GM18909 (cell line): ENCODE results near the gene MPPED1.

ENCODE experiments used
- ATAC-seq: cut with Tn5 transposase; IDR thresholded peaks from one replicate; pipeline ENCODE4 v1.9.1; 2021; ENCODE audit warnings: mild to moderate bottlenecking; ENCODE audit not compliant: unreplicated experiment, poor library complexity

MPPED1 gene

GRCh38 chr22:43427296-43428004, 15.6 kb downstream of the MPPED1 start:
- ATAC-seq: no peak

- ATAC-seq: no peak
Measured at GRCh38 chr22:43428005-43428485, 16.2 kb downstream of the MPPED1 start.

GRCh38 chr22:43428521-43428920, 16.7 kb downstream of the MPPED1 start:
- no peak for ATAC-seq

DNA sequence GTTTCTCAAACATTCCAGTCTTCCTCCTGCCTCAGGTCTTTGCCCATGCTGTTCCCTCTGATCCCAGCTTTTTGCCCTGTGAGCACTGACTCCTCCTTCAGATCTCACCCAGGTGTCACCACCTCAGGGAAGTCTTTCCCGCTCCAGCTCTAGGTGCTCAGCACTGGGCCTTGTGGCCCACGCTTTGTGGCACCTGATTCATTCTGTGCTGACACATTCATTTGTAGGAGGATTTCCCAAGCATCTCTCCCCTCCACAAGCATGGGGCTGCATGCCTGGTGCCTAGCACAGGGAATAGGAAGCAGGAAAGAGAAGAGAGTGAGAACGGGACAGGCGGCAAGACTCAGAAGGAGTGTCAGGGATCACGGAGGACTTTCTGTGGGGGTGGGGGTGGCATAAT, 17.6 kb downstream of the MPPED1 start:
- ATAC-seq: no peak

- ATAC-seq: no peak
Measured at GRCh38 chr22:43431808-43432554, 20.2 kb downstream of the MPPED1 start.

DNA sequence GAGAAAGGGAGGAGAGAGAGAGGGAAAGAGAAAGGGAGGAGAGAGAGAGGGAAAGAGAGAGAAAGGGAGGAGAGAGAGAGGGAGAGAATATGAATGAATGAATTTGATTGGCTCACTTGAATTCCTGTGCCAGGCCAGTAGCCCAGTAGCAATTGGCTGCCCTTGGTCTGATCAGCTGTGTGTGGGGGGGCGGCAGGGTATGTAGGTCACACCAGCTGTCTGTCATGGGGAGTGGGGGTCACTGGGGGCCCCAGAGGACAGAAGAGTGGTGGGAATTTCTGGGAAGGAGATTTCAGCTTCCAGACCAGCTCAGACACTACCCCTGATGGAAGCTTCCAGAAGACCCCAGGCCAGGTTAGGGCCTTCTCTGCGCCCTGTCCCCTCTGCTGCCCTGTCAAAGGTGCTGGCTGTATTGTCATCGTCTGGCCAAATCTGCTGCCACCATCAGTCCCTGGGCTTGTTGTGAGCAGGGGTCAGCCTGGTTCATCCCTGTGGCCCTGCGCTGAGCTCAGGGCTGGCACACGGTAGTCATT, 21.1 kb downstream of the MPPED1 start:
- no peak for ATAC-seq

DNA sequence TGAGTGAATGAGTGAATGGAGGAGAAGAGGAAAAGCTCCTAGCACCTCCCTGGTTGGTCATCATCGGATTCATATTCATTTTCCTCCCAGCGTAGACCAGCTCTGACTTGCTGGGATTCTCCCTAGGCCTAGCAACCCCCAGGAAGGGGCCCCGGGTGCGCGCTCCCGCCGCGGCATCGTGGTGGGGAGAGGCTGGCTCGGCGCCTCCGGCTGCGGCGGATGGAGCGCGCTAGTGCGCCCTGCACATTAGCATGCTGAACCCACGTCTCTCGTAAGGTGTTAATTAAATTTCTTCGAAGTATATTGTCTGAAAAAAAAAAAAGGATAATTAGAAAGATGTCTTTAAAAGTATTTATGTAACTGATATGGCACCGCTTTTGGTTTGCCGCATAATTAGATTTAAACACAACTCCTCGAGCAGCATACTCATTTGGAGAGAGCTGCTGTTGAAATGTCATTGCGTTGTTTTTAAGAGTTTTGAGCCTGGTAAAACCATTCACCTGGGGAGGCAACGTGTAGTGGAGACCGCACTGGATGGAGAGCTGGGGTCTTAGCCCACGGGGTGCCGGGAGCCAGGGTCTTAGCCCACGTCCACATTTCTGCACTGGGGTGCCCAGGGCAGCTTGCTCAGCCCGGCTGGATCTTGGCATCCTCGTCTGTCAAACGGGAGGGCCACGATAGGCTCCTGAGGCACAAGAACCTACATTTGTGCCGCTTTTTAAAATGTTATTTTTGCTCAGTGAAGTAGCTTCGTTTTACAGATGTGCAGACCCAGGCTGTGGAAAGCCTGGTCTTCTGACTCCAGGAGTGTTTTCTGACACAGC, 21.8 kb downstream of the MPPED1 start:
- no peak for ATAC-seq

DNA sequence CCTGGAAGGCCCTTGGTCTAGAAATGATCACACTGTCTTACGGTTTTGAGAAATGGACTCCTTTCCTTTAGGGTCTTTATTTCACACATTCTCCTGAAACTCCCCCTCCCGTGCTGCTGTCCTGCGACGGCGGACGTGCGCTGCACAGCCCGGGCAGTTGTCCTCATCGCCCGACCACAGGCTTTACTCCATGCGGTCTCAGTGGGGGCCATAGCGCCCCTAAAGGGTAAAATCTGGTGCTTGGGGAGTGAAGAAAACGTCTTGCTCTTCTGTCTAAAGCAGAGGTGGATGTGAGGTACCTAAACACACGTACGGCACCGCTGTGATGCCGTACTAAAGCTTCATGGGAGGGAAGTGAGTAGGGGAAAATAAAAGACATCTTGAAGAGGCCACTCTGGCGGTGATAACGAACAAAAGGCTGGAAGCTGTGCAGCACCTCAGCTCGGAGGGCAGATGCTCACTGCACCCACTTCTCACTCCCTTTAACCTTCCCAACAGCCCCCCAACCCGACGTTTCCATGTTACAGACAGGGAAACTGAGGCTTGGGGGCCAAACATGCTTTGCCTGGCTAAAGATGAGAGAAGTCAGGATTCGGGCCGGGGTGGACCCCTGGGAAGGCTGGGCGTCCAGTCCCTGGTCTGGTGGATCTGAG, 22.6 kb downstream of the MPPED1 start:
- ATAC-seq: no peak

GRCh38 chr22:43434928-43435311, 23.1 kb downstream of the MPPED1 start:
- no peak for ATAC-seq

- ATAC-seq: no peak
Measured at GRCh38 chr22:43435851-43436811, 24.3 kb downstream of the MPPED1 start.

DNA sequence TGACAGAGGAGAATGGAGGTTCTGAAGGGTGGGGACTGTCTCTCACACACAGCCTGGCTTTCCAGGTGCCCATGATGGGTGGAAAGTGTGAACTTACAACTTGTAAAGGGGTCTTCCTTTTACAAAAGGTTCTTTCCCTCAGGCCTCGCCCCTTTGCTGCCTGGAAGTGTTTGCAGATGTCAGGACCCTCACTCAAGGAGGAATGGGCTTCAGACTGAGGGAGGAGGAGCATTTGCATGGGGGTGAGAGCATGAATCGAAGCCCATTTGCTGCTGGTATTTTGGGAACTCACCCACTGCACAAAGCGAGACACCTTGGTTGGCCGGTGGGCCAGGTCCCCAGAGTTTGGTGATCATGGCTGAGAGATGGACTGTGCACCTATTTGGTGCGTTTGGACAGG, 25.1 kb downstream of the MPPED1 start:
- ATAC-seq: no peak

DNA sequence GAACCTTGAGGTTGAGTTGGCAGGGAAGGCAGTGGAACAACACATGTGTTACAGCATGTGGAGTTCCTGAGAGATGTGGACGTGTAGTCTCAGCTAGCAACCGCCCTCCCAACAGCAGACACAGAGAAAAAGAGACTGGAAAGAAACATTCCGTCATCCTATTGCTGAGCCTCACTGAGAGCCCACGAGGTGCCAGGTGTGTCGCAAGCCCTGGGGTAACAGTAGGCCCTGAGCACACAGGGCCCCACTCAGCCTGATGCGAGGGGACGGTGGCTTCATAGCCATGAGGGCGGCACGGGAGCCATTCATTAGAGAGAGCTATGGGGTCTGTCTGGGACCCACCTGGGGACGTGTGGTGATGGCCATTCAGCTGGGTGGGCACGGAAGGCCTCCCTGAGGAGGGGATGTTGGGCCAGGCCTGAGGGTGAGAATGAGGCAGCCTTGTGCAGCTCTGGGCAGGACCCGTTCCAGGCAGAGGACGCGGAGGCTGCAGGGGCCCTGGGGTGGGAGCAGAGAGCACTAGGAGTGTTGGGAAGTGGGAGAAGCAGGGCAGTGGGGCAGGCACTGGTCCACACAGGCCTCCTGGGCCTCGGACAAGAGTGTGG, 26.2 kb downstream of the MPPED1 start:
- ATAC-seq: no peak

DNA sequence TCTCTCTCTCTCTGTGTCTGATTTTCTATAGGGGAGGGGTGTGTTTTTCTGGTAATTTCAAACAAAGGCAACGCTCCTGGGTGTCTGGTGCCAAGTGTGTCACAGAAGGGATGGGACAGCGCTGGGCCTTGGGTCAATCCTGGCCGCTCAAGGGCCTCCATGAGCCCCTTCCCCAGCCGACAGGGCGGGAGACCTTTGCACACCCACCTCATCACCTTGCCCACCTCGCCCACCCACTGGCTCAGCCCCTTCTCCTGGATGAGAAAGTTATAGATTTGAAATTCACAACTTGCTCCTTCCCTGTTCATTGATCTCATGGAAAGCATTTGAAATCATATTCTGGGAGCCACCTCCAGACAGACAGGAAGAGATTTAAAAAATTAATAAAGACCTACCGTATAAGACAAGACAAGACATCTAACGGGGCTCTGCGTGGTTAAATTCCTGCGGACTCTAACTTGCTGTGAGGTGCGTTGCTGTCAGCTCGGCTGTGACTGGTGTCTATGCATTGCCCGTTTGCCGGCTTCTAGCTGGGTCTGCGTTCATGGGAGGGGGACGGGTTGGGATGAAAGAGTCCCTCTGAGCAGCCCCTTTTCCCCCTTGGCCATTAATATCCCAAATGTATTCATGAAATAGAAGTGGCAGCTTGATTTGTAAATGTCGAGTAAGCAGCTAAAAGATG, 27.0 kb downstream of the MPPED1 start:
- no peak for ATAC-seq

GRCh38 chr22:43439368-43440103, 27.7 kb downstream of the MPPED1 start:
- no peak for ATAC-seq

DNA sequence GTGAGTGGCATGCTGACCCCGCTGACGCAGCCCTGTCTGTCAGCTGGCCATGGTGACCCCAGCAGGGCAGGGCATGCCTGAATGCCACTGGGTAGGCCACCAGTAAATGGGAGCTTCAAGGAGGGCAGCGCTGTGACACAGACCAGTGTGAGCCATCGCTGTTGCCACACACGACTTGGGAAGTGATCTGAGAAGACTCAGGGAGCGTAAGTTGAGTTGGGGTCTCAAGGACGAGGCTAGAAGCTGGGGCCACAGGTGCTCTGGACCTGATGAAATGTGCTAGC, 28.2 kb downstream of the MPPED1 start:
- no peak for ATAC-seq

DNA sequence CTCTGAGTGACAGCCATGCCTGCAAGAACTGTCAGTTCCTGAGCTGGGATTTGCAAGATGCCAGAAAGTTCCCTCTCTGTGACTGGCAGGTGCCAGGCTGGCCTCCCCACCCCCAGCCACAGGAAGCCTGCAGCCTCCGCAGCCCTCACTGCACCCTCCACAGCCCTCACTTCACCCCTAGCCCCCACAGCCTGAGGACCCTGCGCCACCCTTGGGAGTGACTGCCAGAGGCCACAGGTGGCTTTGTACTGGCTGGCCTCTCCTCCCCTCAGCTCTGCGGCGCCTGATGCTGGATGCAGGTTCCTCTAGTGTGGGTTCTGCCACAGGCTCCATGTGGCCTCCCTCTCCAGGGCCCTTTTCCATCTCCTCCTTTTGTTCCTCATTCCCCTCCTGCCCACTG, 28.7 kb downstream of the MPPED1 start:
- ATAC-seq: no peak

- ATAC-seq: no peak
Measured at GRCh38 chr22:43441216-43441615, 29.4 kb downstream of the MPPED1 start.

DNA sequence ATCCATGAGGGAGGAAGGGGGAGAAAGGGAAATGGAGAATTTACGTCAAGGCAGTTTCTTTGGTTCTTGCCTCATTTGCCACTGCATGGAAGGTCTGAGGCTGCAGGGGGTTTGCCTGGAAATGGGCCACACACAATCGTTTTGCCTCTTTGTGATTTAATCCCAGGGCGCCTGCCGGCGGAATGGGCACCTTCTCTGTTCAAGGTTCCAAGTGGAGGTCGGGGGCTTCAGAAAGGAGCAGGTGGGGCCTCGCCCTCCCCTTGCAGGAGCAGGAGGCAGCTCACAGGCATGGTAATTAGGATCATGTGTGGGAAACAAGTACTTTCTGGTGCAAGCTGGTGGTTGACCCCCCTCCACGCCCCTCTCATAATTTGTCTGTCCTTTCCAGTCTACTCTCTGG, 29.9 kb downstream of the MPPED1 start:
- no peak for ATAC-seq
